Skeletal muscle satellite cell (primary cell): ENCODE results near the gene STX16.

ENCODE experiments used
- H3K27me3 ChIP-seq: 2 replicates; pipeline ENCODE4 v1.7.0; 2013; ENCODE audit warnings: low read length; ENCODE audit not compliant: control insufficient read depth, insufficient read depth
- H3K36me3 ChIP-seq: 2 replicates; pipeline ENCODE4 v1.7.0; 2013; ENCODE audit warnings: mild to moderate bottlenecking, control low read depth, low read length; ENCODE audit not compliant: insufficient read depth
- H3K4me1 ChIP-seq: 2 replicates; pipeline ENCODE4 v1.7.0; 2013; ENCODE audit warnings: low read length; ENCODE audit not compliant: control insufficient read depth, insufficient read depth
- H3K4me2 ChIP-seq: 2 replicates; pipeline ENCODE4 v1.7.0; 2013; ENCODE audit warnings: mild to moderate bottlenecking, low read length
- H3K4me3 ChIP-seq: 2 replicates; pipeline ENCODE4 v1.7.0; 2013; ENCODE audit warnings: low read length
- H3K9ac ChIP-seq: 2 replicates; pipeline ENCODE4 v1.7.0; 2013; ENCODE audit warnings: mild to moderate bottlenecking, low read depth, low read length, moderate library complexity
- H3K9me3 ChIP-seq: replicated peaks from 2 replicates; pipeline ENCODE4 v1.7.0; 2013; ENCODE audit warnings: mild to moderate bottlenecking, control low read depth, low read length

Gene STX16

GRCh38 chr20:58675146-58675584 is 24.1 kb downstream of the STX16 start:
- Histone ChIP-seq H3K9me3 (no peaks in the 10 kb centered on the region), H3K36me3 (peaks cover 76% of the 10 kb centered on the region), H3K4me3 (no peak overlapping the region), H3K9ac (no peak overlapping the region), H3K4me2 (no peak overlapping the region), H3K4me1 (no peaks in the 10 kb centered on the region), H3K27me3 (no peaks in the 10 kb centered on the region)

- H3K9ac ChIP-seq = no peak overlapping the region
- H3K4me1 ChIP-seq = no peaks in the 10 kb centered on the region
- no peaks in the 10 kb centered on the region for H3K27me3 ChIP-seq
- H3K4me2 ChIP-seq = no peak overlapping the region
- H3K36me3 ChIP-seq = peaks cover 76% of the 10 kb centered on the region
- H3K4me3 ChIP-seq = no peak overlapping the region
- H3K9me3 ChIP-seq = no peaks in the 10 kb centered on the region
Measured at GRCh38 chr20:58675641-58676040, 24.6 kb downstream of the STX16 start.

GRCh38 chr20:58676161-58676560 is 25.1 kb downstream of the STX16 start:
- Histone ChIP-seq H3K36me3 (peaks cover 74% of the 10 kb centered on the region), H3K9me3 (no peaks in the 10 kb centered on the region), H3K4me2 (no peak overlapping the region), H3K4me3 (no peak overlapping the region), H3K4me1 (no peaks in the 10 kb centered on the region), H3K27me3 (no peaks in the 10 kb centered on the region), H3K9ac (no peak overlapping the region)

- H3K9me3 ChIP-seq = no peaks in the 10 kb centered on the region
- H3K36me3 ChIP-seq = peaks cover 70% of the 10 kb centered on the region
- no peaks in the 10 kb centered on the region for H3K4me1 ChIP-seq
- no peak overlapping the region for H3K9ac ChIP-seq
- H3K4me2 ChIP-seq = no peak overlapping the region
- no peaks in the 10 kb centered on the region for H3K27me3 ChIP-seq
- no peak overlapping the region for H3K4me3 ChIP-seq
Measured at GRCh38 chr20:58677079-58677604, 26.1 kb downstream of the STX16 start.

- H3K4me1 ChIP-seq = no peaks in the 10 kb centered on the region
- no peaks in the 10 kb centered on the region for H3K9me3 ChIP-seq
- H3K4me2 ChIP-seq = no peak overlapping the region
- no peaks in the 10 kb centered on the region for H3K27me3 ChIP-seq
- no peak overlapping the region for H3K9ac ChIP-seq
- H3K4me3 ChIP-seq = no peak overlapping the region
- peaks cover 65% of the 10 kb centered on the region for H3K36me3 ChIP-seq
Measured at GRCh38 chr20:58677808-58678207, 26.7 kb downstream of the STX16 start.

- H3K36me3 ChIP-seq = peaks cover 55% of the 10 kb centered on the region
Measured at GRCh38 chr20:58678806-58679205, 27.7 kb downstream of the STX16 start.

GRCh38 chr20:58682656-58683531 is 31.8 kb downstream of the STX16 start:
- H3K4me1 ChIP-seq = no peaks in the 10 kb centered on the region
- H3K27me3 ChIP-seq = no peaks in the 10 kb centered on the region
- no peaks in the 10 kb centered on the region for H3K9me3 ChIP-seq
- no peak overlapping the region for H3K4me3 ChIP-seq
- H3K9ac ChIP-seq = no peak overlapping the region
- H3K36me3 ChIP-seq = peaks cover 21% of the 10 kb centered on the region
- H3K4me2 ChIP-seq = no peak overlapping the region

More at GRCh38 chr20:58678806-58679205, 27.7 kb downstream of the STX16 start:
- H3K27me3 ChIP-seq = no peaks in the 10 kb centered on the region
- H3K4me1 ChIP-seq = no peaks in the 10 kb centered on the region
- no peak overlapping the region for H3K4me2 ChIP-seq
- no peak overlapping the region for H3K4me3 ChIP-seq
- no peak overlapping the region for H3K9ac ChIP-seq
- no peaks in the 10 kb centered on the region for H3K9me3 ChIP-seq

- no peak overlapping the region for H3K4me2 ChIP-seq
- no peak overlapping the region for H3K4me3 ChIP-seq
- H3K36me3 ChIP-seq = peaks cover 12% of the 10 kb centered on the region
- no peaks in the 10 kb centered on the region for H3K27me3 ChIP-seq
- peaks cover 8% of the 10 kb centered on the region for H3K4me1 ChIP-seq
- no peaks in the 10 kb centered on the region for H3K9me3 ChIP-seq
- H3K9ac ChIP-seq = no peak overlapping the region
Measured at GRCh38 chr20:58684291-58684690, 33.2 kb downstream of the STX16 start.

- H3K4me2 ChIP-seq = no peak overlapping the region
- no peaks in the 10 kb centered on the region for H3K27me3 ChIP-seq
- H3K36me3 ChIP-seq = no peaks in the 10 kb centered on the region
- H3K9me3 ChIP-seq = no peaks in the 10 kb centered on the region
- H3K9ac ChIP-seq = no peak overlapping the region
- H3K4me3 ChIP-seq = no peak overlapping the region
- peaks cover 24% of the 10 kb centered on the region for H3K4me1 ChIP-seq
Measured at GRCh38 chr20:58685988-58686387, 34.9 kb downstream of the STX16 start.

GRCh38 chr20:58688414-58688813 is 37.3 kb downstream of the STX16 start:
- no peak overlapping the region for H3K9ac ChIP-seq
- H3K4me3 ChIP-seq = no peak overlapping the region
- no peaks in the 10 kb centered on the region for H3K9me3 ChIP-seq
- H3K36me3 ChIP-seq = no peaks in the 10 kb centered on the region
- peaks cover 43% of the 10 kb centered on the region for H3K4me1 ChIP-seq
- H3K4me2 ChIP-seq = no peak overlapping the region
- H3K27me3 ChIP-seq = no peaks in the 10 kb centered on the region

GRCh38 chr20:58688840-58689239 is 37.8 kb downstream of the STX16 start:
- Histone ChIP-seq H3K4me3 (no peak overlapping the region), H3K27me3 (no peaks in the 10 kb centered on the region), H3K9me3 (no peaks in the 10 kb centered on the region), H3K36me3 (peaks cover 2% of the 10 kb centered on the region), H3K9ac (no peak overlapping the region), H3K4me2 (no peak overlapping the region), H3K4me1 (peaks cover 47% of the 10 kb centered on the region)
